ENCODE data around the gene RAB31.

The RAB31 gene

DNA sequence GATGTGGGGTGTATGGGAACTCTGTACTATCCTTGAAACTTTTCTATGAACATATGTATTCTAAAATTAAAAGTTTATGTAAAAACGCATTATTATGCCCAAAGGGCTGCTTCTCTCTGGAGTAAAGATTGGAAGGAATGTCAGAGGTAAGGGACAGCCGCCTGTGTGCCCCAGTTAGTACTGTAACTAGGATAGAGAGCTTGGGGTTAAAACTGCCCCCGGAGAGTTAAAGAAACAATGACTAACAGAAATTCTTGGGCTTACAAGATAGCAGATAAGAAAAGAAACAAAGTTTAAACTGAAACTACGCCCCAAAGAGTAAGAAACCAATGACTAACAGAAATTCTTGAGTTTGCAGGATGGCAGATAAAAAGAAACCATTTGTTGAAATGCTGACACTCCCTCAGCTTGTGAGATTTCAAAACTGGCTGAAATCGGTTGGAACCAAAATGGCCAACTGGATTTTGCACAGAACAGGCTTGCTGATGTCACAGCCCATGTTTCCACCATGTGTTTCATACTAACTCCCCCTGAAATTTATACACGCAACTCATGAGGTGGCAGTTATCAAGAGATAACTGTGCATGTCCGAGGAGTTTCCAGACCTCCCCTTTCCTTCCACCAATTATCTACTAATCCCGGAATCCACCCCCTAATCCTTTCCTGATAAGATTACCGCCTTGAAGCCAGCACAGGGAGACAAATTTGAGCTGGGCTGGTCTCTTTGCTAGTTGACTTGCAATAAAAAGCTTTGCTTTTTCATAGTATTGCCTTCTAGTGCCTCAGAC is 169.0 kb downstream of the RAB31 start (continued):
- TF ChIP-seq MYNN (tag by site-specific recombination; IDR thresholded peaks at IDR 0.05; ENCODE audit: borderline replicate concordance) = no peak
- TF ChIP-seq, protein P1, sequence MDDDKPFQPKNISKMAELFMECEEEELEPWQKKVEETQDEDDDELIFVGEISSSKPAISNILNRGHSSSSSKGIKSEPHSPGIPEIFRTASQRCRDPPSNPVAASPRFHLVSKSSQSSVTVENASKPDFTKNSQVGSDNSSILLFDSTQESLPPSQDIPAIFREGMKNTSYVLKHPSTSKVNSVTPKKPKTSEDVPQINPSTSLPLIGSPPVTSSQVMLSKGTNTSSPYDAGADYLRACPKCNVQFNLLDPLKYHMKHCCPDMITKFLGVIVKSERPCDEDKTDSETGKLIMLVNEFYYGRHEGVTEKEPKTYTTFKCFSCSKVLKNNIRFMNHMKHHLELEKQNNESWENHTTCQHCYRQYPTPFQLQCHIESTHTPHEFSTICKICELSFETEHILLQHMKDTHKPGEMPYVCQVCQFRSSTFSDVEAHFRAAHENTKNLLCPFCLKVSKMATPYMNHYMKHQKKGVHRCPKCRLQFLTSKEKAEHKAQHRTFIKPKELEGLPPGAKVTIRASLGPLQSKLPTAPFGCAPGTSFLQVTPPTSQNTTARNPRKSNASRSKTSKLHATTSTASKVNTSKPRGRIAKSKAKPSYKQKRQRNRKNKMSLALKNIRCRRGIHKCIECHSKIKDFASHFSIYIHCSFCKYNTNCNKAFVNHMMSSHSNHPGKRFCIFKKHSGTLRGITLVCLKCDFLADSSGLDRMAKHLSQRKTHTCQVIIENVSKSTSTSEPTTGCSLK (tag by site-specific recombination; IDR thresholded peaks at IDR 0.05) = no peak
- TF ChIP-seq ZNF792 (tag by site-specific recombination; IDR thresholded peaks at IDR 0.05) = no peak
- TF ChIP-seq ZNF404 (tag by site-specific recombination; IDR thresholded peaks at IDR 0.05) = no peak
- TF ChIP-seq YY2 (tag by site-specific recombination; IDR thresholded peaks at IDR 0.05) = 0 out of 2 replicates have a peak, but pooled peaks have one; percentile 46
- TF ChIP-seq ZNF629 (tag by site-specific recombination; IDR thresholded peaks at IDR 0.05) = peak; percentile 51
- TF ChIP-seq GLIS1 (tag by site-specific recombination; IDR thresholded peaks at IDR 0.05) = peak; percentile 79
- no peak for TF ChIP-seq GLI2 (tag by site-specific recombination; IDR thresholded peaks at IDR 0.05; ENCODE audit: borderline replicate concordance, low read depth)
- TF ChIP-seq, protein P2, sequence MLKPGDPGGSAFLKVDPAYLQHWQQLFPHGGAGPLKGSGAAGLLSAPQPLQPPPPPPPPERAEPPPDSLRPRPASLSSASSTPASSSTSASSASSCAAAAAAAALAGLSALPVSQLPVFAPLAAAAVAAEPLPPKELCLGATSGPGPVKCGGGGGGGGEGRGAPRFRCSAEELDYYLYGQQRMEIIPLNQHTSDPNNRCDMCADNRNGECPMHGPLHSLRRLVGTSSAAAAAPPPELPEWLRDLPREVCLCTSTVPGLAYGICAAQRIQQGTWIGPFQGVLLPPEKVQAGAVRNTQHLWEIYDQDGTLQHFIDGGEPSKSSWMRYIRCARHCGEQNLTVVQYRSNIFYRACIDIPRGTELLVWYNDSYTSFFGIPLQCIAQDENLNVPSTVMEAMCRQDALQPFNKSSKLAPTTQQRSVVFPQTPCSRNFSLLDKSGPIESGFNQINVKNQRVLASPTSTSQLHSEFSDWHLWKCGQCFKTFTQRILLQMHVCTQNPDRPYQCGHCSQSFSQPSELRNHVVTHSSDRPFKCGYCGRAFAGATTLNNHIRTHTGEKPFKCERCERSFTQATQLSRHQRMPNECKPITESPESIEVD (tag by site-specific recombination; IDR thresholded peaks at IDR 0.05) = no peak
- 0 out of 2 replicates have a peak, but pooled peaks have one; percentile 23 for TF ChIP-seq KLF16 (tag by site-specific recombination; IDR thresholded peaks at IDR 0.05)
- TF ChIP-seq SETDB1 (IDR thresholded peaks at IDR 0.05; ENCODE audit: insufficient read length, low read length) = no peak
- TF ChIP-seq, protein P3, sequence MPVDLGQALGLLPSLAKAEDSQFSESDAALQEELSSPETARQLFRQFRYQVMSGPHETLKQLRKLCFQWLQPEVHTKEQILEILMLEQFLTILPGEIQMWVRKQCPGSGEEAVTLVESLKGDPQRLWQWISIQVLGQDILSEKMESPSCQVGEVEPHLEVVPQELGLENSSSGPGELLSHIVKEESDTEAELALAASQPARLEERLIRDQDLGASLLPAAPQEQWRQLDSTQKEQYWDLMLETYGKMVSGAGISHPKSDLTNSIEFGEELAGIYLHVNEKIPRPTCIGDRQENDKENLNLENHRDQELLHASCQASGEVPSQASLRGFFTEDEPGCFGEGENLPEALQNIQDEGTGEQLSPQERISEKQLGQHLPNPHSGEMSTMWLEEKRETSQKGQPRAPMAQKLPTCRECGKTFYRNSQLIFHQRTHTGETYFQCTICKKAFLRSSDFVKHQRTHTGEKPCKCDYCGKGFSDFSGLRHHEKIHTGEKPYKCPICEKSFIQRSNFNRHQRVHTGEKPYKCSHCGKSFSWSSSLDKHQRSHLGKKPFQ (tag by site-specific recombination; IDR thresholded peaks at IDR 0.05) = no peak
- no peak for TF ChIP-seq ZNF521 (tag by site-specific recombination; IDR thresholded peaks at IDR 0.05)
- no peak for TF ChIP-seq ZNF2 (tag by site-specific recombination; IDR thresholded peaks at IDR 0.05)
- TF ChIP-seq, protein P4, sequence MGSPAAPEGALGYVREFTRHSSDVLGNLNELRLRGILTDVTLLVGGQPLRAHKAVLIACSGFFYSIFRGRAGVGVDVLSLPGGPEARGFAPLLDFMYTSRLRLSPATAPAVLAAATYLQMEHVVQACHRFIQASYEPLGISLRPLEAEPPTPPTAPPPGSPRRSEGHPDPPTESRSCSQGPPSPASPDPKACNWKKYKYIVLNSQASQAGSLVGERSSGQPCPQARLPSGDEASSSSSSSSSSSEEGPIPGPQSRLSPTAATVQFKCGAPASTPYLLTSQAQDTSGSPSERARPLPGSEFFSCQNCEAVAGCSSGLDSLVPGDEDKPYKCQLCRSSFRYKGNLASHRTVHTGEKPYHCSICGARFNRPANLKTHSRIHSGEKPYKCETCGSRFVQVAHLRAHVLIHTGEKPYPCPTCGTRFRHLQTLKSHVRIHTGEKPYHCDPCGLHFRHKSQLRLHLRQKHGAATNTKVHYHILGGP (tag by site-specific recombination; IDR thresholded peaks at IDR 0.05) = no peak
- no peak for TF ChIP-seq KLF8 (tag by site-specific recombination; IDR thresholded peaks at IDR 0.05)
- no peak for TF ChIP-seq ZNF558 (tag by site-specific recombination; IDR thresholded peaks at IDR 0.05)
- TF ChIP-seq ZEB2 (tag by site-specific recombination; IDR thresholded peaks at IDR 0.05) = no peak
- TF ChIP-seq ZIC2 (tag by site-specific recombination; IDR thresholded peaks at IDR 0.05) = no peak
- TF ChIP-seq, protein P5, sequence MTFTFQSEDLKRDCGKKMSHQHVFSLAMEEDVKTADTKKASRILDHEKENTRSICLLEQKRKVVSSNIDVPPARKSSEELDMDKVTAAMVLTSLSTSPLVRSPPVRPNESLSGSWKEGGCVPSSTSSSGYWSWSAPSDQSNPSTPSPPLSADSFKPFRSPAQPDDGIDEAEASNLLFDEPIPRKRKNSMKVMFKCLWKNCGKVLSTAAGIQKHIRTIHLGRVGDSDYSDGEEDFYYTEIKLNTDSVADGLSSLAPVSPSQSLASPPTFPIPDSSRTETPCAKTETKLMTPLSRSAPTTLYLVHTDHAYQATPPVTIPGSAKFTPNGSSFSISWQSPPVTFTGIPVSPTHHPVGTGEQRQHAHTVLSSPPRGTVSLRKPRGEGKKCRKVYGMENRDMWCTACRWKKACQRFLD (tag by site-specific recombination; IDR thresholded peaks at IDR 0.05) = no peak
- no peak for TF ChIP-seq ZNF548 (tag by site-specific recombination; IDR thresholded peaks at IDR 0.05)
- TF ChIP-seq TCF7L2 (IDR thresholded peaks at IDR 0.05; ENCODE audit: borderline replicate concordance, low read depth, low read length) = no peak
- no peak for TF ChIP-seq ZNF785 (tag by site-specific recombination; IDR thresholded peaks at IDR 0.05)
- no peak for TF ChIP-seq ZSCAN23 (tag by site-specific recombination; IDR thresholded peaks at IDR 0.05)
- TF ChIP-seq ZNF768 (tag by site-specific recombination; IDR thresholded peaks at IDR 0.05) = no peak
- TF ChIP-seq, protein P6, sequence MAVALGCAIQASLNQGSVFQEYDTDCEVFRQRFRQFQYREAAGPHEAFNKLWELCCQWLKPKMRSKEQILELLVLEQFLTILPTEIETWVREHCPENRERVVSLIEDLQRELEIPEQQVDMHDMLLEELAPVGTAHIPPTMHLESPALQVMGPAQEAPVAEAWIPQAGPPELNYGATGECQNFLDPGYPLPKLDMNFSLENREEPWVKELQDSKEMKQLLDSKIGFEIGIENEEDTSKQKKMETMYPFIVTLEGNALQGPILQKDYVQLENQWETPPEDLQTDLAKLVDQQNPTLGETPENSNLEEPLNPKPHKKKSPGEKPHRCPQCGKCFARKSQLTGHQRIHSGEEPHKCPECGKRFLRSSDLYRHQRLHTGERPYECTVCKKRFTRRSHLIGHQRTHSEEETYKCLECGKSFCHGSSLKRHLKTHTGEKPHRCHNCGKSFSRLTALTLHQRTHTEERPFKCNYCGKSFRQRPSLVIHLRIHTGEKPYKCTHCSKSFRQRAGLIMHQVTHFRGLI (tag by site-specific recombination; IDR thresholded peaks at IDR 0.05) = 0 out of 2 replicates have a peak, but pooled peaks have one; percentile 32
- TF ChIP-seq HOXA7 (CRISPR knock-in tag; IDR thresholded peaks at IDR 0.05; ENCODE audit: borderline replicate concordance) = no peak
- TF ChIP-seq KLF10 (tag by site-specific recombination; IDR thresholded peaks at IDR 0.05) = no peak
- TF ChIP-seq KLF7 (tag by site-specific recombination; IDR thresholded peaks at IDR 0.05; ENCODE audit: borderline replicate concordance) = no peak
- TF ChIP-seq ZNF843 (tag by site-specific recombination; IDR thresholded peaks at IDR 0.05) = peak; percentile 53
